Type B pancreatic cell (in vitro differentiated cells): ENCODE data around the gene CENPF. TPM values are rescaled to one million over a fixed set of nuclear protein-coding genes. Genes with fewer than 3 reads are reported as not detected.

Experiments used
- DNase-seq: peaks from one replicate; pipeline ENCODE4 v3.0.0; 2021; ENCODE audit warnings: mixed read lengths; ENCODE audit not compliant: unreplicated experiment; ENCODE audit errors: extremely low spot score
- H3K27ac Mint-ChIP-seq: 2 replicates; pipeline ENCODE4 v1.8.0; 2021; ENCODE audit warnings: mild to moderate bottlenecking, mixed read lengths
- H3K27me3 Mint-ChIP-seq: 2 replicates; pipeline ENCODE4 v1.8.0; 2021; ENCODE audit warnings: mixed read lengths
- H3K36me3 Mint-ChIP-seq: 2 replicates; pipeline ENCODE4 v1.8.0; 2021; ENCODE audit warnings: mixed read lengths
- H3K4me1 Mint-ChIP-seq: one replicate; pipeline ENCODE4 v1.8.0; 2021; ENCODE audit warnings: mixed read lengths; ENCODE audit not compliant: unreplicated experiment
- H3K4me3 Mint-ChIP-seq: 2 replicates; pipeline ENCODE4 v1.8.0; 2021; ENCODE audit warnings: mild to moderate bottlenecking, mixed read lengths
- H3K9me3 Mint-ChIP-seq: 2 replicates; pipeline ENCODE4 v1.8.0; 2021; ENCODE audit warnings: mixed read lengths
- total RNA-seq: library from RNA; stranded (reverse); gene quantifications from 2 replicates; pipeline ENCODE4 v1.2.1, GENCODE V29; 2021; ENCODE audit warnings: low replicate concordance
- TF ChIP-seq, protein P1 (sequence below): fragments of 200-600 bp; sonication (generic); conservative IDR thresholded peaks from 2 replicates; pipeline ENCODE4 v1.5.0; 2021; ENCODE audit warnings: antibody characterized with exemption, mild to moderate bottlenecking

The CENPF gene
- total RNA-seq, 1 donor from 2014 or later, result 141 TPM

DNA sequence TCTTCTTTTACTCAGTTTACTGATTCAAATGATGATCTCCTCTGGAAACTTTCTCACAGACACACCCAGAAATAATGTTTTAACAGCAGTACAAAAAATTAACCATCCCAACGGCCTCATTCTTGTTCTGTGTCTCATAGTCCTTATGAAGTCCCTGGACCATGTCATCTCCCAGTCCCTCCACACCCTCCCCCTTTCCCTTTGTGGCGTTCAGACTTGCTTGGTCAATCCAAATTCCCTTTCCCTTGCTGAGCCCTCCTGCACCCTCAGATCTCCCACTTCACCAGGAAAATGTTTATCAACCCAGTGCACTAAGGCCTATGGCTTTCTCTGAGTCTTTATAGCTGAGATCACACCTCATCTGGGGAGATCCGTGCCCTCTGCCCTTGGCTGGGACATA is 85.9 kb downstream of the CENPF start:
- DNase-seq, result no peak
- Mint-ChIP-seq H3K4me1 (no peaks in the 10 kb centered on the region), H3K27ac (no peak overlapping the region), H3K27me3 (peaks cover 3% of the 10 kb centered on the region), H3K36me3 (no peaks in the 10 kb centered on the region), H3K4me3 (no peak overlapping the region), H3K9me3 (peaks cover 4% of the 10 kb centered on the region)
- TF ChIP-seq, protein P1, sequence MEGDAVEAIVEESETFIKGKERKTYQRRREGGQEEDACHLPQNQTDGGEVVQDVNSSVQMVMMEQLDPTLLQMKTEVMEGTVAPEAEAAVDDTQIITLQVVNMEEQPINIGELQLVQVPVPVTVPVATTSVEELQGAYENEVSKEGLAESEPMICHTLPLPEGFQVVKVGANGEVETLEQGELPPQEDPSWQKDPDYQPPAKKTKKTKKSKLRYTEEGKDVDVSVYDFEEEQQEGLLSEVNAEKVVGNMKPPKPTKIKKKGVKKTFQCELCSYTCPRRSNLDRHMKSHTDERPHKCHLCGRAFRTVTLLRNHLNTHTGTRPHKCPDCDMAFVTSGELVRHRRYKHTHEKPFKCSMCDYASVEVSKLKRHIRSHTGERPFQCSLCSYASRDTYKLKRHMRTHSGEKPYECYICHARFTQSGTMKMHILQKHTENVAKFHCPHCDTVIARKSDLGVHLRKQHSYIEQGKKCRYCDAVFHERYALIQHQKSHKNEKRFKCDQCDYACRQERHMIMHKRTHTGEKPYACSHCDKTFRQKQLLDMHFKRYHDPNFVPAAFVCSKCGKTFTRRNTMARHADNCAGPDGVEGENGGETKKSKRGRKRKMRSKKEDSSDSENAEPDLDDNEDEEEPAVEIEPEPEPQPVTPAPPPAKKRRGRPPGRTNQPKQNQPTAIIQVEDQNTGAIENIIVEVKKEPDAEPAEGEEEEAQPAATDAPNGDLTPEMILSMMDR, result no peak

GRCh38 chr1:214694769-214695168 is 91.8 kb downstream of the CENPF start:
- H3K4me3 Mint-ChIP-seq, result no peak overlapping the region
- H3K27me3 Mint-ChIP-seq, result no peaks in the 10 kb centered on the region
- H3K27ac Mint-ChIP-seq, result no peak overlapping the region
- TF ChIP-seq, protein P1, result no peak
- no peaks in the 10 kb centered on the region for H3K36me3 Mint-ChIP-seq
- peaks cover 7% of the 10 kb centered on the region for H3K9me3 Mint-ChIP-seq
- DNase-seq, result no peak
- peaks cover under 1% of the 10 kb centered on the region for H3K4me1 Mint-ChIP-seq

DNA sequence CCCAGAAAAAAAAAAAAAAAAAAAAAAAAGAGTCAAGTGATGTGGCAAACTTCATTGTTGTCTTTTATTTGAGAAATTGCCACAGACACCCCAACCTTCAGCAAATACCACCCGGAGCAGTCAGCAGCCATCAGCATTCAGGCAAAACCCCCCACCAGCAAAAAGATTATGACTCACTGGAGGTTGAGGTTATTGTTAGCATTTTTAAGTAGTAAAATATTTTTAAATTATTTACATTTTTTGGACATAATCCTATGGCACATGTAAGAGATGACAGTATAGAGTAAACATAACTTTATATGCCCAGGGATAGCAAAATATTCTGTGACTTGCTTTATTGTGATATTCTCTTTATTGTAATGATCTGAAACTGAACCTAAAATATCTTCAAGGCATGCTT is 95.6 kb downstream of the CENPF start:
- no peak for DNase-seq
- H3K27me3 Mint-ChIP-seq, result no peaks in the 10 kb centered on the region
- no peak overlapping the region for H3K4me3 Mint-ChIP-seq

GRCh38 chr1:214700437-214700836 is 97.4 kb downstream of the CENPF start:
- H3K4me1 Mint-ChIP-seq, result peaks cover 12% of the 10 kb centered on the region
- H3K9me3 Mint-ChIP-seq, result no peaks in the 10 kb centered on the region
- DNase-seq, result no peak
- no peak overlapping the region for H3K4me3 Mint-ChIP-seq
- no peaks in the 10 kb centered on the region for H3K36me3 Mint-ChIP-seq
- no peaks in the 10 kb centered on the region for H3K27me3 Mint-ChIP-seq
- no peak overlapping the region for H3K27ac Mint-ChIP-seq
- TF ChIP-seq, protein P1, result no peak

More for the DNA sequence above, 95.6 kb downstream of the CENPF start:
- Mint-ChIP-seq H3K36me3 (no peaks in the 10 kb centered on the region), H3K4me1 (peaks cover 12% of the 10 kb centered on the region), H3K9me3 (peaks cover 6% of the 10 kb centered on the region), H3K27ac (no peak overlapping the region)
- TF ChIP-seq, protein P1, result no peak

DNA sequence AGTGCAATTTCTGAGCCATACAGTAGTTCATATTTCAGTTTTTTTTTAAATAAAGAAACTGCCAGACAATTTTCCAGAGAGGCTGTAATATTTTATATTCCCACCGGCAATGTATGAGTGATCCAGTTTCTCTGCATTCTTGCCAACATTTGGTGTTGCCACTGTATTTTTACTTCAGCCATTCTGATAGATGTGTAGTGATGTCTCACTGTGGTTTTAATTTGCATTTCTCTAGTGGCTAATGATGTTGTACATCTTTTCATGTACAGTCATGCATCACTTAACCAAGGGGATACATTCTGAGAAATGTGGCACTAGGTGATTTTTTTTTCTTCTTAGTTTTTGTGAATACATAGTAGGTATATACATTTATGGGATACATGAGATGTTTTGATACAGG is 99.6 kb downstream of the CENPF start:
- TF ChIP-seq, protein P1, result no peak
- peaks cover 12% of the 10 kb centered on the region for H3K4me1 Mint-ChIP-seq
- H3K9me3 Mint-ChIP-seq, result no peaks in the 10 kb centered on the region
- no peak for DNase-seq
- no peak overlapping the region for H3K4me3 Mint-ChIP-seq
- no peak overlapping the region for H3K27ac Mint-ChIP-seq
- no peaks in the 10 kb centered on the region for H3K27me3 Mint-ChIP-seq
- H3K36me3 Mint-ChIP-seq, result no peaks in the 10 kb centered on the region
